ENCODE measurements around the gene SACM1L.
"Not testable (repeated sequence)": the region's sequence is repeated elsewhere in the genome, so short reads cannot be mapped to it uniquely, and the experiment has no call there.

SACM1L gene

GRCh38 chr3:45691842-45692241, 2.6 kb downstream of the SACM1L start:
- DNase-seq (ENCODE audit: low read depth in 2 of 3, low spot score in 2 of 3) = no peak

GRCh38 chr3:45692866-45693265, 3.7 kb downstream of the SACM1L start:
- no peak for DNase-seq (ENCODE audit: low read depth in 2 of 3, low spot score in 2 of 3)

GRCh38 chr3:45693941-45694521, 4.8 kb downstream of the SACM1L start:
- DNase-seq (ENCODE audit: low read depth in 2 of 3, low spot score in 2 of 3) = no peak

GRCh38 chr3:45695166-45695565, 6.0 kb downstream of the SACM1L start:
- DNase-seq (ENCODE audit: low read depth in 2 of 3, low spot score in 2 of 3) = not testable (repeated sequence)

GRCh38 chr3:45700570-45701073, 11.4 kb downstream of the SACM1L start:
- no peak for DNase-seq (ENCODE audit: low read depth in 2 of 3, low spot score in 2 of 3)

GRCh38 chr3:45701172-45701867, 12.1 kb downstream of the SACM1L start:
- no peak for DNase-seq (ENCODE audit: low read depth in 2 of 3, low spot score in 2 of 3)

- no peak for DNase-seq (ENCODE audit: low read depth in 2 of 3, low spot score in 2 of 3)
Measured at GRCh38 chr3:45704301-45704943, 15.2 kb downstream of the SACM1L start.

GRCh38 chr3:45705839-45706808, 16.9 kb downstream of the SACM1L start:
- no peak for DNase-seq (ENCODE audit: low read depth in 2 of 3, low spot score in 2 of 3)

- no peak for DNase-seq (ENCODE audit: low read depth in 2 of 3, low spot score in 2 of 3)
Measured at GRCh38 chr3:45711931-45712330, 22.7 kb downstream of the SACM1L start.

GRCh38 chr3:45712434-45713110, 23.4 kb downstream of the SACM1L start:
- DNase-seq (ENCODE audit: low read depth in 2 of 3, low spot score in 2 of 3) = no peak

- DNase-seq (ENCODE audit: low read depth in 2 of 3, low spot score in 2 of 3) = no peak
Measured at GRCh38 chr3:45715945-45716344, 26.7 kb downstream of the SACM1L start.

GRCh38 chr3:45716790-45717336, 27.7 kb downstream of the SACM1L start:
- DNase-seq (ENCODE audit: low read depth in 2 of 3, low spot score in 2 of 3) = no peak

GRCh38 chr3:45719655-45720487, 30.7 kb downstream of the SACM1L start:
- no peak for DNase-seq (ENCODE audit: low read depth in 2 of 3, low spot score in 2 of 3)

GRCh38 chr3:45724911-45725310, 35.7 kb downstream of the SACM1L start:
- no peak for DNase-seq (ENCODE audit: low read depth in 2 of 3, low spot score in 2 of 3)

GRCh38 chr3:45729614-45730013, 40.4 kb downstream of the SACM1L start:
- DNase-seq (ENCODE audit: low read depth in 2 of 3, low spot score in 2 of 3) = no peak

GRCh38 chr3:45730409-45731154, 41.4 kb downstream of the SACM1L start:
- DNase-seq (ENCODE audit: low read depth in 2 of 3, low spot score in 2 of 3) = no peak

- DNase-seq (ENCODE audit: low read depth in 2 of 3, low spot score in 2 of 3) = no peak
Measured at GRCh38 chr3:45736707-45737106, 47.5 kb downstream of the SACM1L start.

GRCh38 chr3:45737234-45737633, 48.0 kb downstream of the SACM1L start:
- DNase-seq (ENCODE audit: low read depth in 2 of 3, low spot score in 2 of 3) = no peak

GRCh38 chr3:45739991-45740390, 50.8 kb downstream of the SACM1L start:
- no peak for DNase-seq (ENCODE audit: low read depth in 2 of 3, low spot score in 2 of 3)

Data from activated CD8-positive, alpha-beta memory T cell treated with anti-CD3 and anti-CD28 coated beads for 48 hours (primary cell).